GM18511 (cell line): ENCODE data around the gene SPP2.

ENCODE experiments used
- ATAC-seq: cut with Tn5 transposase; IDR thresholded peaks from one replicate; pipeline ENCODE4 v1.9.1; 2021; ENCODE audit warnings: mild to moderate bottlenecking, moderate library complexity; ENCODE audit not compliant: unreplicated experiment

The SPP2 gene

GRCh38 chr2:234091883-234092282 is 41.4 kb downstream of the SPP2 start:
- ATAC-seq = no peak

- no peak for ATAC-seq
Observed at GRCh38 chr2:234092344-234092743, 41.8 kb downstream of the SPP2 start.

- no peak for ATAC-seq
Observed at GRCh38 chr2:234095301-234095700, 44.8 kb downstream of the SPP2 start.

GRCh38 chr2:234096164-234096563 is 45.7 kb downstream of the SPP2 start:
- ATAC-seq = no peak

GRCh38 chr2:234098681-234099080 is 48.2 kb downstream of the SPP2 start:
- ATAC-seq = peak; percentile 64

- peak; percentile 55 for ATAC-seq
Observed at GRCh38 chr2:234099266-234099665, 48.8 kb downstream of the SPP2 start.

- ATAC-seq = no peak
Observed at GRCh38 chr2:234100686-234101085, 50.2 kb downstream of the SPP2 start.

GRCh38 chr2:234102112-234102511 is 51.6 kb downstream of the SPP2 start:
- no peak for ATAC-seq

- no peak for ATAC-seq
Observed at GRCh38 chr2:234107861-234108260, 57.4 kb downstream of the SPP2 start.

GRCh38 chr2:234109321-234109720 is 58.8 kb downstream of the SPP2 start:
- no peak for ATAC-seq

GRCh38 chr2:234110219-234110618 is 59.7 kb downstream of the SPP2 start:
- no peak for ATAC-seq

GRCh38 chr2:234111523-234111922 is 61.0 kb downstream of the SPP2 start:
- ATAC-seq = no peak

GRCh38 chr2:234116010-234116409 is 65.5 kb downstream of the SPP2 start:
- no peak for ATAC-seq

- ATAC-seq = no peak
Observed at GRCh38 chr2:234121999-234122398, 71.5 kb downstream of the SPP2 start.

GRCh38 chr2:234125451-234126145 is 75.1 kb downstream of the SPP2 start:
- no peak for ATAC-seq

- no peak for ATAC-seq
Observed at GRCh38 chr2:234126146-234126470, 75.6 kb downstream of the SPP2 start.
